CD4-positive, alpha-beta T cell treated with Interleukin-10 for 1 hour (primary cell): ENCODE data around the gene PHRF1.

Experiments
- DNase-seq: peaks from one replicate; pipeline ENCODE4 v3.0.0-alpha.2; 2020

PHRF1 gene

DNA sequence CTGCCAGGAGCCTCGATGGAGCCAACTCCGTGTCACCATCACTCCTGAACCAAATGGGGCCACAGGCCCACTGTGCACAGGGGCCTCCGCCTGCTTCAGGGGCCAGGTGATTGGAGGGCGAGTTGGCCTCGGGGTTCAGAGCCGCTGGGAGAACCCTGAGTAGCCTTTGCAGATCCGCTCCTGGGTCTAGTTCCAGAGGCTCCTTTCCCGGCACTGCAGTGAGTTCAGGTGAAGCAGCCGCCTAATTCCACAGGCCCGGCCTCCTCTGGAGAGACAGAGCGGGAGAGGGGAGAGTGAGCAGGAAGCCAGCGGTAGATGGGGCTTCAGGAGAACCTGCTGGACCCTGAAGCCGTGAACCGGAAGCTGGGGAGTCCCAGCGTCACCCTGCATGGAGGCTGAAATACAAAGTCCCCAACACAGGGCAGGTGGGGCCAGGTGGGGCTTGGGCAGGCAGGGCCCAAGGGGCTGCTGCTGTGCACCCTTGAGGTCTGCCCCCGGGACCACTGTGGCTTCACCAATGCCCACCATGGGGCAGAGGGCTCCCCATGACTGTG lies 83.3 kb downstream of the PHRF1 start:
- no peak for DNase-seq

DNA sequence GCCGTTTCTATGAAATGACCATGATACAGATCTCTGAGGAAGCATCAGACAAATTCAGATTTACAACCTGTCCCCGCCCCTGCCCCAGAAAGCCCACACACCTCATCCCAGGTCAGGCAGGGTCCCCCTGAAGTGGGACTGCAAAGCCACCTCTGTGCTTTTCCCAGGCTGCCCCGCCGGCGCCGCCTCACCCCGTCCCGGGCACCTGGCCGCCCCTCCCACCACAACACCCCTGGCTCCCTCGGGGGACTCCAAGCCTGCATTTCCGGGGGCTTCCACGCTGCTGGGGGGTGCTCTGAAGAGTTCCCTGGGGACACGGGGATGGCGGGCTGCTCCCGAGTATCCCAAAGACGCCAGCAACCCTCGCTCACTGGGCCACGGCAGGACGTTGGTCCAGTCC lies 84.0 kb downstream of the PHRF1 start:
- DNase-seq = no peak

DNA sequence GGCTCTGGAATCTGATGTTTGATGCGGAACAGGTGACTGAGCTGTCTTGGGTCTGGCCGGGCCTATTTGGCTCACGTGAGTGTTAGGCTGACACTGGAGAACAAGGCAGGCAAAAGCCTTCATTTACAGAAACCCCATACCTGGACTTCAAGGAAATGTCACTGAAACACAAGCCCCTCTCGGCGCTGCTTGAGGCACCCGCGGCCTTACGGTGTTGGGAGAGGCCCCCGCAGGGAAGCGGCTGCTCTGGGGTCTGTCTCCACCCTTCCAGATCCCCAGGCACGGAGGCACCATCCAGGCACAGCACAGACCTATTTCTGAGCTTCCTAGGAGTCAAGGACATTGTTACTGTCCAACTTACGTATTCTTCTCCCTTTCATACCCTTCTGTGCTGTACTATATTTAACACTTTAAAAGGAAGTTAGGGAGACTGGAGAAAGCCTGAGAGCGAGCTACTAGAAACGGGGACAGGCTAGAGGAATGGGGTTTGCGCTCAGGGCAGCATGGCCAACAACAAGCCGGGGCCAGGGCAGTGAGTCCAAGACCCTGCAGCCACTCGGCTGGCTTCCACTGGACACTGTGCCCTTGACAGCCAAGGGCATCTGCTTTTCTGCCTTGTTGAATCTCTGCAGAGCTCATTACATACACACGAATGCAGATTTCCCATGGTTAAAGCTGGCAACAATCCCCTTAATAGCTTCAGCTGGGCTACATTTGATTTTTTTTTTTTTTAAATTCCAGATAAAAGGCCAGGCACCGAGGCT lies 84.6 kb downstream of the PHRF1 start:
- no peak for DNase-seq
